Measurements from ENCODE around the gene STOML1.

STOML1 gene

DNA sequence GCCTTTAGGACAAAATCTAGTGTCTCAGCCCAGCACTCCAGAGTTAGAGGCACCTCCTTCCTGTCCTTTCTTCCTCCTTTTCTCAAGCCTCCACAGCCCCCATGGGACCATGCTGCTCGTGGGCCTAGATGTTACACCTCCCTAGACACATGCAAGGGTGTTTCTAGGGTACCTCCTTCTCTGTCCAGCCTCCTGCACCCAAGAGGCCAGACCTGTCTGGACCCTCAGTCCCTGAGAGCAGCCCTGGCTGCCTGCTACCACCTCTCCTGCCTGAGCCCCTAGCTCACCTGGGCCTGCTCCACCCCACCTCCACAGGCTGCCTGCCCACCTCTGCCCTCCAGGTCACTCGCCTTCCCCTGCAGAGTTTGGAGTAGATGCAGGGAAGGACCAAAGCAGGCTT lies 60.7 kb downstream of the STOML1 start:
- no peaks in the 10 kb centered on the region for H3K9me3 Mint-ChIP-seq (ENCODE audit: low read depth)
- peaks cover 12% of the 10 kb centered on the region for H3K4me1 Mint-ChIP-seq (ENCODE audit: low read depth)
- no peaks in the 10 kb centered on the region for H3K36me3 Mint-ChIP-seq
- H3K27ac Mint-ChIP-seq: no peak overlapping the region
- no peak overlapping the region for H3K4me3 Mint-ChIP-seq
- H3K27me3 Mint-ChIP-seq: no peaks in the 10 kb centered on the region

DNA sequence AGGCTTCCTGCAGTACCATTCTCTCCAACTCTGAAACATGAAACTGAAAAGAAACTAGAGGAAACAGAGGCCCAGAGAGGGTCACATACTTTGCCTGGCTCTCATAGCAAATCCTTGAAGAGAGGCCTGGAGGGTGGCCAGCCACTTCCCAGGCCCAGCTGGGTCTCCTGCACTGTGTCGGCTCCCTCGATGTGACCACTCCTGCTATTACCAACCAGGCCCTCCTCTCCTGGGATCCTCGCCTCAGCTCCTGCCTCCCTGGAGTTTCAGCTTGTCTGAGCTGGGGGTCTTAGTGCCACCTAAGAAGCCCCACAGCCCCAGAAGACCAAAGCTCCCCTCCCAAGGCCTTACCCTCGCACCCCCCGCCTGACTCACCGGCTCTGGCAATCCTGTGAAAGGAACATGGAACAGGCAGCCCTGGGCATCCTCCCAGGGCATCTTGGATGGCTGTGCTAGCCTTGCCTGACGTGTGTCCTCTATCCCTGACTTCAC lies 61.3 kb downstream of the STOML1 start:
- Mint-ChIP-seq H3K36me3 (no peaks in the 10 kb centered on the region), H3K9me3 (ENCODE audit: low read depth) (no peaks in the 10 kb centered on the region), H3K27ac (no peak overlapping the region)

DNA sequence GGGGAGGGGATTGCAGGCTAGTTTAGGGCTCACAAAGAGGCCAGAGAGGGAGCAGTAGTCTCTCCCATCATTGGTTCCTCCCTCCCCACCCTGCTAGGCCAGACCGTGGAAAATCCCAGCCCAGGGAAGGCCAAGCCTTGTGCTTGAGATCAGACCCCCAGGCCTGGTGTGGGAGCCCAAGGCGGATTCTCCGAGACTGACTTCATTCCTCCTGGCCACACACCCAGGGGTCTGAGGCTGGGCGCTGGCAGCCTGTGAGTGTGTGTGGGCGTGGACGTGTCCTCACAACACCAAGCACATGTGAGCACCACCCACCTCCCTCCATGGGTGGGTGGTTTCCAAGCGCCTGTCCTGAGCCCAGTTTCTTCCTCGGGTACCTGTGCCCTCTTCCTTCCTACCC lies 61.7 kb downstream of the STOML1 start:
- Mint-ChIP-seq H3K36me3 (no peaks in the 10 kb centered on the region), H3K27ac (no peak overlapping the region), H3K4me1 (ENCODE audit: low read depth) (peaks cover 18% of the 10 kb centered on the region), H3K9me3 (ENCODE audit: low read depth) (no peaks in the 10 kb centered on the region), H3K4me3 (no peak overlapping the region), H3K27me3 (no peaks in the 10 kb centered on the region)

More for the DNA sequence above, 61.3 kb downstream of the STOML1 start:
- Mint-ChIP-seq H3K27me3 (no peaks in the 10 kb centered on the region), H3K4me3 (no peak overlapping the region), H3K4me1 (ENCODE audit: low read depth) (peaks cover 13% of the 10 kb centered on the region)

DNA sequence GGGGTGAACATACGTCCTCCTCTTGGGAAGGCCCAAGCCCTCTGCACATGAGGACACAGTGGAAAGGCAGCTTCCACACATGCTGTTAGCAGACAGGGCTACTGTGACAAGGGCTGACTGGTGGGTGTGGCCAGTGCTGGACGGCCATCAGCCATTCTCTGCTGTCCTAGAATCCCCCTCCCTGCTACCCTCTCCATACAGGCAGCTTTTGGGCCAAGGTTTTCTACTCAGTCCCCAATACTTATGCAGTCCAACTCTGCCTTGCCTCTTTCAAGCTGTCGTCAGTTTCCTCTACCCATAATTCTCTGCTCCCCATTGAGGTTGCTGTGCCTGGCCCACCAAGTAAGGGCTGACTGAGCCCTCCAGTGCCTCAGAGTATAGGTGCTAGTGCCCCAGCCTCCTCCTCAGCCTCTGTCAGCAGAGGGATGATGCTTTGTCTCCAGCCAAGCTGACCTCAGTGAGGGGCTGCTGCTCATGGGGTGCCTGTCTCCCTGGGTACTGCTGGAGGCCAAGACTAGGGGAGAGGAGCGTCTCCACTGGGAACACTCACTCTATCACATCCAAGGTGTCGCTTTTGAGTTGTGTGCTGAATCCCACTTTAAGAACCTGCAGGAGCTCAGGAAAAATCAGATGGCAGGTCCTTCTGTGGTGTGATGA lies 63.0 kb downstream of the STOML1 start:
- H3K36me3 Mint-ChIP-seq: no peaks in the 10 kb centered on the region

More for the DNA sequence above, 63.0 kb downstream of the STOML1 start:
- no peaks in the 10 kb centered on the region for H3K9me3 Mint-ChIP-seq (ENCODE audit: low read depth)
- H3K4me3 Mint-ChIP-seq: peak overlapping the region; percentile 52
- H3K4me1 Mint-ChIP-seq (ENCODE audit: low read depth): peaks cover 27% of the 10 kb centered on the region
- no peaks in the 10 kb centered on the region for H3K27me3 Mint-ChIP-seq
- H3K27ac Mint-ChIP-seq: no peak overlapping the region
